ENCODE measurements around the gene FAHD1.

DNA sequence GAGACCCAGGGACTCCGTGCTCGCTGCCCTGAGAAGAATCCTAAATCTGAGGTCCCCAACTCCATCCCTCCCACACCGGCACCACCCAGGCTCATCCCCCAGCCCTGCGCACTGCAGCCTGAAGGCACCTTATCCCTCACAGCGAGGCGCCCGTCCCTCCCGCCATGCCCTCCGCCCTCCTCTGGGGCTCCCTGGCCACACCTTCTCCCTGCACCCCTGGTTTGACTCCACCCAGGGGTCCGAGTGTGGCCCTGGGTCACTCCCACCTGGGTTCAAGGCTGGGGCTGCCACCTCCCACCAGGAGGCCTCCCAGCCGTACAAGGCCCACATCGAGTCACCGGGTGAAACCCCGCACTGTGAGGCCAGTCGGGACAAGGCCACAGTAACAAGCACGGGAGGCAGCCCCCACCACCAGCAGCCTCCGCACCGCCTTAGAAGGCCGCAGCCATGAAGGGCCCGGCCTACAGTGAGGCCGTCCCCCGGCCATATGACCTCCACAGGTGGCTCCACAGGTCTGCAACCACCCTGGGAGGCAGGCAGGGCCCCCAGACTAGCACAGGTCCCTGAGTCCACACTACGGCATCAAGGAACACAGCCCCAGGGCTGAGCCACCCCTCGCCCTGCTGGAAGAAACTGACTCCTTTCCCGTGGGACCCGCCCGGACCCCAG, 8.7 kb upstream of the FAHD1 start:
- TF ChIP-seq, protein P1, sequence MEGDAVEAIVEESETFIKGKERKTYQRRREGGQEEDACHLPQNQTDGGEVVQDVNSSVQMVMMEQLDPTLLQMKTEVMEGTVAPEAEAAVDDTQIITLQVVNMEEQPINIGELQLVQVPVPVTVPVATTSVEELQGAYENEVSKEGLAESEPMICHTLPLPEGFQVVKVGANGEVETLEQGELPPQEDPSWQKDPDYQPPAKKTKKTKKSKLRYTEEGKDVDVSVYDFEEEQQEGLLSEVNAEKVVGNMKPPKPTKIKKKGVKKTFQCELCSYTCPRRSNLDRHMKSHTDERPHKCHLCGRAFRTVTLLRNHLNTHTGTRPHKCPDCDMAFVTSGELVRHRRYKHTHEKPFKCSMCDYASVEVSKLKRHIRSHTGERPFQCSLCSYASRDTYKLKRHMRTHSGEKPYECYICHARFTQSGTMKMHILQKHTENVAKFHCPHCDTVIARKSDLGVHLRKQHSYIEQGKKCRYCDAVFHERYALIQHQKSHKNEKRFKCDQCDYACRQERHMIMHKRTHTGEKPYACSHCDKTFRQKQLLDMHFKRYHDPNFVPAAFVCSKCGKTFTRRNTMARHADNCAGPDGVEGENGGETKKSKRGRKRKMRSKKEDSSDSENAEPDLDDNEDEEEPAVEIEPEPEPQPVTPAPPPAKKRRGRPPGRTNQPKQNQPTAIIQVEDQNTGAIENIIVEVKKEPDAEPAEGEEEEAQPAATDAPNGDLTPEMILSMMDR (IDR thresholded peaks at IDR 0.05): no peak
- TF ChIP-seq POLR2A (IDR thresholded peaks at IDR 0.05): no peak
